ENCODE data around the gene CACNA1D. TPM values are rescaled to one million over a fixed set of nuclear protein-coding genes. Genes with fewer than 3 reads are reported as not detected.

The CACNA1D gene
- total RNA-seq, 2 donors from 2014 or later = 0.68 to 1.5 TPM

GRCh38 chr3:53726643-53727042 is 232.2 kb downstream of the CACNA1D start:
- TF ChIP-seq, protein P1, sequence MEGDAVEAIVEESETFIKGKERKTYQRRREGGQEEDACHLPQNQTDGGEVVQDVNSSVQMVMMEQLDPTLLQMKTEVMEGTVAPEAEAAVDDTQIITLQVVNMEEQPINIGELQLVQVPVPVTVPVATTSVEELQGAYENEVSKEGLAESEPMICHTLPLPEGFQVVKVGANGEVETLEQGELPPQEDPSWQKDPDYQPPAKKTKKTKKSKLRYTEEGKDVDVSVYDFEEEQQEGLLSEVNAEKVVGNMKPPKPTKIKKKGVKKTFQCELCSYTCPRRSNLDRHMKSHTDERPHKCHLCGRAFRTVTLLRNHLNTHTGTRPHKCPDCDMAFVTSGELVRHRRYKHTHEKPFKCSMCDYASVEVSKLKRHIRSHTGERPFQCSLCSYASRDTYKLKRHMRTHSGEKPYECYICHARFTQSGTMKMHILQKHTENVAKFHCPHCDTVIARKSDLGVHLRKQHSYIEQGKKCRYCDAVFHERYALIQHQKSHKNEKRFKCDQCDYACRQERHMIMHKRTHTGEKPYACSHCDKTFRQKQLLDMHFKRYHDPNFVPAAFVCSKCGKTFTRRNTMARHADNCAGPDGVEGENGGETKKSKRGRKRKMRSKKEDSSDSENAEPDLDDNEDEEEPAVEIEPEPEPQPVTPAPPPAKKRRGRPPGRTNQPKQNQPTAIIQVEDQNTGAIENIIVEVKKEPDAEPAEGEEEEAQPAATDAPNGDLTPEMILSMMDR (IDR thresholded peaks at IDR 0.05) = no peak
- Histone ChIP-seq H3K4me3 (no peak overlapping the region), H3K9me3 (no peaks in the 10 kb centered on the region), H3K27ac (no peak overlapping the region), H3K36me3 (no peaks in the 10 kb centered on the region), H3K4me1 (ENCODE audit: control insufficient read depth in 1 of 2, low read depth in 2 of 2) (peaks cover 0 to 8% of the 10 kb centered on the region in 2 donors), H3K27me3 (replicated peaks; ENCODE audit: insufficient read depth) (no peaks in the 10 kb centered on the region)
- DNase-seq (ENCODE audit: low spot score) (no peak), ATAC-seq (ENCODE audit: insufficient number of reproducible peaks, low FRiP score, low read depth) (no peak)

DNA sequence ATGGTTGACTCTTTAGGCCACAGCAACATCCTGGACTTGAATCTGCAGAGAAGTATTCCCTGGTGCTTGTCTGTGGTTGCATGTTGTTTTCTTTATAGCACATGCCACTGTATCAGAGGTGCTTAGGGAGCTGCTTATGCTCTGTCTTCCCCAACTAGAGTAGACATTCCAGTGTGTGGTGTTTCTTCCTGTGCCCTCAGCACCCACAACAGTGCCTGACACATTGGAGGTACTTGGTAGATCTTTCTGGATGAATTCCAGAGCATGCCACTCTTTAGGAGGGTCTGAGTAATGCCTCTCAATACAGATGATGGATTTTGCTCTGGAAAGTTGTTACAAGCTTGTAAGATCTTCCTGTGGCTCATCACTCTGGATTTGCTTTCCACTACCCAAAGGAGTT is 234.2 kb downstream of the CACNA1D start:
- ATAC-seq (ENCODE audit: insufficient number of reproducible peaks, low FRiP score, low read depth) (no peak), DNase-seq (ENCODE audit: low spot score) (no peak)
- H3K27me3 ChIP-seq (replicated peaks; ENCODE audit: insufficient read depth) = no peaks in the 10 kb centered on the region
- no peak overlapping the region for H3K4me3 ChIP-seq
- H3K9me3 ChIP-seq = no peaks in the 10 kb centered on the region
- TF ChIP-seq, protein P1 (IDR thresholded peaks at IDR 0.05) = no peak
- peaks cover 5 to 16% of the 10 kb centered on the region in 2 donors for H3K4me1 ChIP-seq (ENCODE audit: control insufficient read depth in 1 of 2, low read depth in 2 of 2)
- no peaks in the 10 kb centered on the region for H3K36me3 ChIP-seq
- H3K27ac ChIP-seq = no peak overlapping the region

GRCh38 chr3:53729159-53729558 is 234.7 kb downstream of the CACNA1D start:
- Histone ChIP-seq H3K36me3 (no peaks in the 10 kb centered on the region), H3K27me3 (replicated peaks; ENCODE audit: insufficient read depth) (no peaks in the 10 kb centered on the region), H3K9me3 (no peaks in the 10 kb centered on the region), H3K4me3 (no peak overlapping the region), H3K4me1 (ENCODE audit: control insufficient read depth in 1 of 2, low read depth in 2 of 2) (peaks cover 5 to 17% of the 10 kb centered on the region in 2 donors), H3K27ac (no peak overlapping the region)
- ATAC-seq (ENCODE audit: insufficient number of reproducible peaks, low FRiP score, low read depth) (no peak), DNase-seq (ENCODE audit: low spot score) (no peak)
- TF ChIP-seq, protein P1 (IDR thresholded peaks at IDR 0.05) = no peak

- H3K27me3 ChIP-seq (replicated peaks; ENCODE audit: insufficient read depth) = no peaks in the 10 kb centered on the region
- no peaks in the 10 kb centered on the region for H3K9me3 ChIP-seq
- H3K4me1 ChIP-seq (ENCODE audit: control insufficient read depth in 1 of 2, low read depth in 2 of 2) = peaks cover 5 to 17% of the 10 kb centered on the region in 2 donors
- TF ChIP-seq, protein P1 (IDR thresholded peaks at IDR 0.05) = no peak
- DNase-seq (ENCODE audit: low spot score) (no peak), ATAC-seq (ENCODE audit: insufficient number of reproducible peaks, low FRiP score, low read depth) (no peak)
- no peak overlapping the region for H3K27ac ChIP-seq
- no peak overlapping the region for H3K4me3 ChIP-seq
- H3K36me3 ChIP-seq = no peaks in the 10 kb centered on the region
These were observed 235.2 kb downstream of the CACNA1D start for GRCh38 chr3:53729618-53730017.

DNA sequence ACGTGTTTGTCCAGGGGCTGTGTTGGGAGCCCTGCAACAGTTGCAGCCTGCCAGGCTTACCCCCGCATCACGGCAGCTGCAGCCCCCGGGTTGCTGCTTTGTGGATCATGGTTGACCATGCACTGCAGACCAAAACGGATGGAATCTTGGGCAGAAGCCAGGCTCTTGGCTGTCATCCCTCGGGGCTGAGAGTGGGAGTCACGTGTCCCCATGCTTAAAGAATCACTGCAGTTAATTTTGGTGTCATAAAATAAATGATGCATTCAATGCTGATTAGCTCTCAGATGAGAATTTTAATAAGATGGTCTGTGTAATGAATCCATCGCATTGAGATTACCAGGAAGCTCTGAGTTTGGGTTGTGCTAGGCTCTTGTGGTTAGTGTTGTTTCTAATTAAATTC is 236.2 kb downstream of the CACNA1D start:
- no peaks in the 10 kb centered on the region for H3K36me3 ChIP-seq
- ATAC-seq (ENCODE audit: insufficient number of reproducible peaks, low FRiP score, low read depth) = no peak
- no peak for DNase-seq (ENCODE audit: low spot score)
- H3K9me3 ChIP-seq = no peaks in the 10 kb centered on the region
- H3K4me3 ChIP-seq = no peak overlapping the region
- TF ChIP-seq, protein P1 (IDR thresholded peaks at IDR 0.05) = no peak
- no peaks in the 10 kb centered on the region for H3K27me3 ChIP-seq (replicated peaks; ENCODE audit: insufficient read depth)
- peaks cover 5 to 17% of the 10 kb centered on the region in 2 donors for H3K4me1 ChIP-seq (ENCODE audit: control insufficient read depth in 1 of 2, low read depth in 2 of 2)
- H3K27ac ChIP-seq = no peak overlapping the region

Data from thoracic aorta (tissue), 2 donors.